ENCODE results near the gene AIRE.

GRCh38 chr21:44296916-44297315, 11.2 kb downstream of the AIRE start:
- TF ChIP-seq NFIC (IDR thresholded peaks at IDR 0.05) (no peak), EP300 (IDR thresholded peaks at IDR 0.05; ENCODE audit: borderline replicate concordance) (no peak), CEBPB (IDR thresholded peaks at IDR 0.05) (no peak), RAD21 (IDR thresholded peaks at IDR 0.05; ENCODE audit: low read depth) (no peak), CREB1 (IDR thresholded peaks at IDR 0.05; ENCODE audit: low read depth) (no peak), TEAD4 (IDR thresholded peaks at IDR 0.05) (no peak)
- TF ChIP-seq, protein P1, sequence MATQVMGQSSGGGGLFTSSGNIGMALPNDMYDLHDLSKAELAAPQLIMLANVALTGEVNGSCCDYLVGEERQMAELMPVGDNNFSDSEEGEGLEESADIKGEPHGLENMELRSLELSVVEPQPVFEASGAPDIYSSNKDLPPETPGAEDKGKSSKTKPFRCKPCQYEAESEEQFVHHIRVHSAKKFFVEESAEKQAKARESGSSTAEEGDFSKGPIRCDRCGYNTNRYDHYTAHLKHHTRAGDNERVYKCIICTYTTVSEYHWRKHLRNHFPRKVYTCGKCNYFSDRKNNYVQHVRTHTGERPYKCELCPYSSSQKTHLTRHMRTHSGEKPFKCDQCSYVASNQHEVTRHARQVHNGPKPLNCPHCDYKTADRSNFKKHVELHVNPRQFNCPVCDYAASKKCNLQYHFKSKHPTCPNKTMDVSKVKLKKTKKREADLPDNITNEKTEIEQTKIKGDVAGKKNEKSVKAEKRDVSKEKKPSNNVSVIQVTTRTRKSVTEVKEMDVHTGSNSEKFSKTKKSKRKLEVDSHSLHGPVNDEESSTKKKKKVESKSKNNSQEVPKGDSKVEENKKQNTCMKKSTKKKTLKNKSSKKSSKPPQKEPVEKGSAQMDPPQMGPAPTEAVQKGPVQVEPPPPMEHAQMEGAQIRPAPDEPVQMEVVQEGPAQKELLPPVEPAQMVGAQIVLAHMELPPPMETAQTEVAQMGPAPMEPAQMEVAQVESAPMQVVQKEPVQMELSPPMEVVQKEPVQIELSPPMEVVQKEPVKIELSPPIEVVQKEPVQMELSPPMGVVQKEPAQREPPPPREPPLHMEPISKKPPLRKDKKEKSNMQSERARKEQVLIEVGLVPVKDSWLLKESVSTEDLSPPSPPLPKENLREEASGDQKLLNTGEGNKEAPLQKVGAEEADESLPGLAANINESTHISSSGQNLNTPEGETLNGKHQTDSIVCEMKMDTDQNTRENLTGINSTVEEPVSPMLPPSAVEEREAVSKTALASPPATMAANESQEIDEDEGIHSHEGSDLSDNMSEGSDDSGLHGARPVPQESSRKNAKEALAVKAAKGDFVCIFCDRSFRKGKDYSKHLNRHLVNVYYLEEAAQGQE (IDR thresholded peaks at IDR 0.05; ENCODE audit: low read depth): no peak
